Activated CD4-positive, alpha-beta T cell treated with anti-CD3 and anti-CD28 coated beads for 4 hours (primary cell): ENCODE results near the gene ERBB4.

Experiments used
- DNase-seq, 2 donors: peaks; one replicate each; pipeline ENCODE4 v3.0.0-alpha.2; 2020

Gene ERBB4

GRCh38 chr2:211367293-211367692 is 1171.3 kb downstream of the ERBB4 start:
- DNase-seq: no peak

- DNase-seq: no peak
These were observed 1173.7 kb downstream of the ERBB4 start for GRCh38 chr2:211364911-211365310.

GRCh38 chr2:211361383-211361782 is 1177.2 kb downstream of the ERBB4 start:
- DNase-seq: no peak

- DNase-seq: no peak
These were observed 1179.3 kb downstream of the ERBB4 start for GRCh38 chr2:211359347-211359746.

GRCh38 chr2:211358504-211358903 is 1180.1 kb downstream of the ERBB4 start:
- DNase-seq: no peak

GRCh38 chr2:211354481-211354880 is 1184.1 kb downstream of the ERBB4 start:
- DNase-seq: no peak

- DNase-seq: no peak
These were observed 1186.6 kb downstream of the ERBB4 start for GRCh38 chr2:211351987-211352386.

GRCh38 chr2:211349031-211349430 is 1189.6 kb downstream of the ERBB4 start:
- no peak for DNase-seq

GRCh38 chr2:211347328-211347727 is 1191.3 kb downstream of the ERBB4 start:
- DNase-seq: no peak

- no peak for DNase-seq
These were observed 1194.3 kb downstream of the ERBB4 start for GRCh38 chr2:211344289-211344688.

- DNase-seq: no peak
These were observed 1205.2 kb downstream of the ERBB4 start for GRCh38 chr2:211333377-211333776.

- no peak for DNase-seq
These were observed 1206.9 kb downstream of the ERBB4 start for GRCh38 chr2:211331736-211332135.

- no peak for DNase-seq
These were observed 1208.7 kb downstream of the ERBB4 start for GRCh38 chr2:211329882-211330281.

- DNase-seq: no peak
These were observed 1209.2 kb downstream of the ERBB4 start for GRCh38 chr2:211329421-211329820.

- DNase-seq: no peak
These were observed 1210.5 kb downstream of the ERBB4 start for GRCh38 chr2:211328126-211328525.
